Mammary epithelial cell (primary cell): ENCODE measurements around the gene NCKAP5.

Experiments used
- CTCF ChIP-seq, 2 donors: IDR thresholded peaks in 1 of 2; conservative IDR thresholded peaks in 1 of 2; 2 replicates each; pipeline ENCODE4 v1.5.1; 2011 to 2012; ENCODE audit warnings: inconsistent platforms in 2 of 2, low read length in 2 of 2, mild to moderate bottlenecking in 2 of 2, control low read depth in 1 of 2, low read depth in 1 of 2; ENCODE audit not compliant: insufficient read depth in 1 of 2; ENCODE audit errors: extremely low read depth in 1 of 2
- EZH2 ChIP-seq: IDR thresholded peaks from 2 replicates; pipeline ENCODE4 v1.6.1; 2012; ENCODE audit warnings: low read length, inconsistent platforms, borderline replicate concordance

GRCh38 chr2:132757002-132757589 lies 811.2 kb downstream of the NCKAP5 start:
- no peak for TF ChIP-seq CTCF (conservative IDR thresholded peaks at IDR 0.05 in 1 of 2, IDR thresholded peaks at IDR 0.05 in 1 of 2; ENCODE audit: extremely low read depth in 1 of 2, insufficient read depth in 1 of 2, low read depth in 1 of 2, low read length in 2 of 2)
- TF ChIP-seq EZH2 = no peak
